Endothelial cell of umbilical vein (primary cell): ENCODE data around the gene FTSJ3. TPM values are rescaled to one million over a fixed set of nuclear protein-coding genes. Genes with fewer than 3 reads are reported as not detected.

Experiments used
- BruUV-seq: library from RNA; stranded (reverse); fragments of 400-500 nt; replicated peaks from 2 replicates; lab custom pipeline; 2021; lab: Mats Ljungman, UMichigan
- CTCF ChIA-PET: fragments of 300-600, 350-600 bp; sonication (Branson Sonifier 250); formaldehyde crosslinking; loops from one replicate; lab custom pipeline; 2021; ENCODE audit warnings: antibody characterized with exemption, inconsistent platforms; lab: Charles Lee
- POLR2A ChIA-PET: fragments of 300-600, 350-600 bp; sonication (Branson Sonifier 250); formaldehyde crosslinking; loops from one replicate; lab custom pipeline; 2021; ENCODE audit warnings: antibody characterized with exemption, inconsistent platforms; lab: Charles Lee
- DNase-seq: peaks from one replicate; pipeline ENCODE4 v3.0.0-alpha.2; 2011; ENCODE audit warnings: low read depth, low spot score
- FAIRE-seq: peaks from 2 replicates; lab custom pipeline; 2011; peaks lifted over from hg19 to GRCh38; lab: Jason Lieb, UNC
- H2AFZ ChIP-seq: 2 replicates; pipeline ENCODE4 v1.6.0; 2012; ENCODE audit warnings: low read depth, low read length, control low read depth, inconsistent platforms
- H3K27ac ChIP-seq: 2 replicates; pipeline ENCODE4 v1.5.1; 2011; ENCODE audit warnings: low read depth, mild to moderate bottlenecking, control low read depth, low read length, moderate library complexity; ENCODE audit not compliant: insufficient read depth
- H3K27me3 ChIP-seq, 2 experiments: 2 replicates each; pipeline versions ENCODE4 v1.6.0 to v1.6.1; 2011; ENCODE audit warnings: low read length in 2 of 2, mixed read lengths in 1 of 2; ENCODE audit not compliant: control insufficient read depth in 2 of 2, insufficient read depth in 2 of 2
- H3K36me3 ChIP-seq, 2 experiments: 2 replicates in 1 of 2; 3 replicates in 1 of 2; pipeline ENCODE4 v1.5.1; 2011; ENCODE audit warnings: low read length in 2 of 2, mild to moderate bottlenecking in 1 of 2, moderate library complexity in 1 of 2; ENCODE audit not compliant: control insufficient read depth in 2 of 2, insufficient read depth in 2 of 2; ENCODE audit errors: extremely low read depth in 1 of 2
- H3K4me1 ChIP-seq: 3 replicates; pipeline ENCODE4 v1.5.1; 2011; ENCODE audit warnings: mild to moderate bottlenecking, low read length; ENCODE audit not compliant: control insufficient read depth, insufficient read depth; ENCODE audit errors: extremely low read depth
- H3K4me2 ChIP-seq: 2 replicates; pipeline ENCODE4 v1.6.1; 2011; ENCODE audit warnings: low read length, control low read depth, mixed read lengths; ENCODE audit not compliant: insufficient read depth
- H3K4me3 ChIP-seq, 3 experiments: fragments of 200-600 bp in 1 of 3; sonication (generic), shearing (Covaris generic) in 1 of 3; replicated peaks in 1 of 3; 2 replicates each; pipeline ENCODE4 v1.5.1; 2011 to 2016; ENCODE audit warnings: control low read depth in 3 of 3, low read length in 3 of 3, mild to moderate bottlenecking in 2 of 3, inconsistent platforms in 1 of 3, low read depth in 1 of 3, moderate library complexity in 1 of 3; ENCODE audit not compliant: insufficient read depth in 1 of 3
- H3K79me2 ChIP-seq: 2 replicates; pipeline ENCODE4 v1.6.0; 2012; ENCODE audit warnings: low read length, inconsistent platforms; ENCODE audit not compliant: control insufficient read depth, insufficient read depth
- H3K9ac ChIP-seq: replicated peaks from 2 replicates; pipeline ENCODE3; 2011; ENCODE audit warnings: low read length, control low read depth; ENCODE audit not compliant: insufficient read depth; ENCODE audit errors: extremely low read depth
- H3K9me1 ChIP-seq: replicated peaks from 3 replicates; pipeline ENCODE4 v1.6.0; 2011; ENCODE audit warnings: mild to moderate bottlenecking, low read length; ENCODE audit not compliant: control insufficient read depth, insufficient read depth; ENCODE audit errors: extremely low read depth
- H3K9me3 ChIP-seq: replicated peaks from 2 replicates; pipeline ENCODE4 v1.5.1; 2012; ENCODE audit warnings: low read length, inconsistent platforms; ENCODE audit not compliant: control insufficient read depth, insufficient read depth
- H4K20me1 ChIP-seq: replicated peaks from 2 replicates; pipeline ENCODE3; 2011; ENCODE audit warnings: mild to moderate bottlenecking, low read length; ENCODE audit not compliant: control insufficient read depth, insufficient read depth; ENCODE audit errors: extremely low read depth
- CTCF ChIP-seq, 2 donors: IDR thresholded peaks; 1 replicate in 1 of 2; 2 replicates in 1 of 2; pipeline ENCODE4 v1.5.1; 2011; ENCODE audit warnings: low read length in 2 of 2, mild to moderate bottlenecking in 2 of 2, moderate library complexity in 2 of 2, control low read depth in 1 of 2, inconsistent platforms in 1 of 2, low read depth in 1 of 2; ENCODE audit not compliant: insufficient read depth in 1 of 2; ENCODE audit errors: extremely low read depth in 1 of 2
- EZH2 ChIP-seq: IDR thresholded peaks from 2 replicates; pipeline ENCODE4 v1.6.1; 2012; ENCODE audit warnings: borderline replicate concordance, low read depth, mild to moderate bottlenecking, moderate library complexity, low read length, inconsistent platforms; ENCODE audit not compliant: severe bottlenecking
- GATA2 ChIP-seq: IDR thresholded peaks from 2 replicates; pipeline ENCODE4 v1.7.0; 2011; ENCODE audit warnings: low read depth, mild to moderate bottlenecking, moderate library complexity, mixed read lengths, low read length; ENCODE audit not compliant: insufficient read length, insufficient read depth
- JUN ChIP-seq: IDR thresholded peaks from 2 replicates; pipeline ENCODE4 v1.6.1; 2011; ENCODE audit warnings: borderline replicate concordance, low read depth; ENCODE audit not compliant: insufficient read length, insufficient read depth
- MAX ChIP-seq: IDR thresholded peaks from 2 replicates; pipeline ENCODE4 v1.6.1; 2011; ENCODE audit not compliant: insufficient read depth, insufficient read length
- MYC ChIP-seq: IDR thresholded peaks from one replicate; pipeline ENCODE4 v1.6.1; 2011; ENCODE audit warnings: mild to moderate bottlenecking, low read depth, low read length
- POLR2A ChIP-seq: IDR thresholded peaks from 2 replicates; pipeline ENCODE4 v1.6.1; 2012; ENCODE audit warnings: low read depth, mild to moderate bottlenecking, control low read depth, low read length
- dilution Hi-C: fragments of 300-500 bp; cut with MboI; formaldehyde crosslinking; loops from one replicate; pipeline ENCODE4 v1.15.0; 2019; ENCODE audit warnings: low sequenced_read_pairs; ENCODE audit not compliant: extremely low pct_ligation_motif_present
- intact Hi-C: fragments of 100-400 bp; cut with micrococcal nuclease; formaldehyde crosslinking; loops from one replicate; pipeline ENCODE4 v1.10.0; 2022
- polyA plus RNA-seq, 4 experiments: library from polyadenylated mRNA; depleted of rRNA in 3 of 4; stranded (reverse) in 3 of 4; unstranded in 1 of 4; fragments of >200 nt; gene quantifications; 2 replicates each; pipeline versions ENCODE4 v1.2.1 to v1.2.3, GENCODE V29; 2011 to 2012; ENCODE audit warnings: missing spikeins in 1 of 4
- total RNA-seq: library from RNA; stranded (reverse); gene quantifications from 2 replicates; pipeline ENCODE4 v1.2.3, GENCODE V29; 2021

Gene FTSJ3
- total and polyA plus RNA-seq, 2 donors (not counting 3 experiments of a cell fraction or from before 2014, with no cell fraction given), result 42.1 to 60.2 TPM

- peaks cover 0 to 3% of the 10 kb centered on the region in 2 experiments for H3K36me3 ChIP-seq
- peak; percentile 33 for DNase-seq
- POLR2A ChIA-PET, result interaction anchor here (2.4 kb wide), 1 partner anchor 32 kb away, joined by 5 read pairs; no protein-coding TSS in a partner anchor
- no peak overlapping the region for H2AFZ ChIP-seq
- intact Hi-C loops, result loop anchor here (1.0 to 2.0 kb wide), 2 partner anchors 52 to 152 kb away; partner anchors contain the start of genes FTSJ3, MAP3K3 and PSMC5
- H3K4me2 ChIP-seq, result peak overlapping the region; percentile 98
- dilution Hi-C loops, result no loop called here
- H4K20me1 ChIP-seq, result peaks cover 3% of the 10 kb centered on the region
- H3K27ac ChIP-seq, result peak overlapping the region; percentile 68
- FAIRE-seq, result no peak
- no peaks in the 10 kb centered on the region for H3K9me1 ChIP-seq
- no peaks in the 10 kb centered on the region for H3K27me3 ChIP-seq
- TSS peak; percentile 47 for BruUV-seq
- peaks cover 89% of the 10 kb centered on the region for H3K79me2 ChIP-seq
- TF ChIP-seq CTCF (IDR thresholded peaks at IDR 0.05; ENCODE audit: extremely low read depth in 1 of 2, insufficient read depth in 1 of 2, low read depth in 1 of 2, low read length in 2 of 2), result no peak
- no peak for TF ChIP-seq MAX
- TF ChIP-seq GATA2, result no peak
- TF ChIP-seq JUN, result no peak
- TF ChIP-seq MYC, result no peak
- no peak for TF ChIP-seq POLR2A
- no peak for TF ChIP-seq EZH2
- H3K4me3 ChIP-seq, result peak overlapping the region; percentile 77 to 94 (median 94)
- CTCF ChIA-PET, result interaction anchor here (0.7 to 2.4 kb wide), 8 partner anchors 8 to 350 kb away, joined by 3 to 9 read pairs (median 4); no protein-coding TSS in a partner anchor
- H3K9me3 ChIP-seq, result no peaks in the 10 kb centered on the region
- peak overlapping the region; percentile 90 for H3K9ac ChIP-seq
- peaks cover 15% of the 10 kb centered on the region for H3K4me1 ChIP-seq
Measured at GRCh38 chr17:63774969-63775265, 52.5 kb downstream of the FTSJ3 start.
